Aorta (tissue), 5 donors: ENCODE results near the gene ZDHHC11B. TPM values are rescaled to one million over a fixed set of nuclear protein-coding genes. Genes with fewer than 3 reads are reported as not detected.
"Not testable (repeated sequence)": the region's sequence is repeated elsewhere in the genome, so short reads cannot be mapped to it uniquely, and the experiment has no call there.

Experiments used
- ATAC-seq: fragments of 200-7000 bp; cut with Tn5 transposase; one replicate; pipeline ENCODE4 v1.9.1; 2022; ENCODE audit warnings: moderate library complexity; ENCODE audit not compliant: low FRiP score
- DNase-seq, 2 donors: peaks; one replicate each; pipeline ENCODE4 v3.0.0-alpha.2; 2020
- H3K27ac ChIP-seq, 2 donors: one replicate each; pipeline ENCODE4 v1.5.1; 2013; ENCODE audit warnings: low read length in 2 of 2, mild to moderate bottlenecking in 2 of 2, moderate library complexity in 2 of 2, control low read depth in 1 of 2, inconsistent platforms in 1 of 2, low read depth in 1 of 2
- H3K27me3 ChIP-seq, 2 donors: one replicate each; pipeline ENCODE4 v1.6.1; 2013; ENCODE audit warnings: control low read depth in 1 of 2, low read length in 1 of 2, mild to moderate bottlenecking in 1 of 2, moderate library complexity in 1 of 2; ENCODE audit not compliant: insufficient read depth in 2 of 2, control insufficient read depth in 1 of 2
- H3K36me3 ChIP-seq, 2 donors: one replicate each; pipeline ENCODE4 v1.6.1; 2013; ENCODE audit warnings: control low read depth in 1 of 2, low read length in 1 of 2, mild to moderate bottlenecking in 1 of 2; ENCODE audit not compliant: insufficient read depth in 2 of 2, control insufficient read depth in 1 of 2
- H3K4me1 ChIP-seq, 2 donors: one replicate each; pipeline ENCODE4 v1.6.1; 2013; ENCODE audit warnings: low read length in 2 of 2, control low read depth in 1 of 2, mild to moderate bottlenecking in 1 of 2, moderate library complexity in 1 of 2; ENCODE audit not compliant: insufficient read depth in 2 of 2, control insufficient read depth in 1 of 2
- H3K4me3 ChIP-seq, 2 donors: one replicate each; pipeline ENCODE4 v1.5.1; 2013; ENCODE audit warnings: low read length in 2 of 2, control low read depth in 1 of 2, mild to moderate bottlenecking in 1 of 2
- H3K9me3 ChIP-seq: one replicate; pipeline ENCODE4 v1.6.1; 2013; ENCODE audit warnings: mild to moderate bottlenecking, low read length; ENCODE audit not compliant: control insufficient read depth
- WGBS, 2 donors: extraction: QIAGEN DNeasy Blood & Tissue Kit; methylation state at CpG; one replicate each; pipeline ENCODE4 v1.1.7; 2013; 5-methylcytosine and 5-hydroxymethylcytosine counted together
- intact Hi-C, 2 donors: fragments of 100-400 bp; cut with DNase I; formaldehyde crosslinking; loops; one replicate each; pipeline versions ENCODE4 v1.14.2 to v1.15.0; 2022
- polyA plus RNA-seq, 2 donors: library from polyadenylated mRNA; stranded (reverse); fragments of 200-250 nt; gene quantifications; one replicate each; pipeline ENCODE4 v1.2.3, GENCODE V29; 2013
- total RNA-seq, 2 donors: library from RNA; stranded (reverse); fragmentation: NEBNext Ultra II Directional; extraction: Animal tissue kit (Norgen Biotek cat#: 25700); gene quantifications; one replicate each; pipeline ENCODE4 v1.2.1, GENCODE V29; 2021
- donor health status: healthy with polysubstance abuse.
- donor health status: Bipolar disorder and iron deficiency.
- donor health status: DM: no; HTN: no; CAD: no.
- donor health status: DM: no; HTN: no; CAD: no.
- donor health status: DM: yes; HTN: yes; CAD: no.

The ZDHHC11B gene
- total and polyA plus RNA-seq, 4 donors: 2.0 to 17.7 (median 5.2) TPM

DNA sequence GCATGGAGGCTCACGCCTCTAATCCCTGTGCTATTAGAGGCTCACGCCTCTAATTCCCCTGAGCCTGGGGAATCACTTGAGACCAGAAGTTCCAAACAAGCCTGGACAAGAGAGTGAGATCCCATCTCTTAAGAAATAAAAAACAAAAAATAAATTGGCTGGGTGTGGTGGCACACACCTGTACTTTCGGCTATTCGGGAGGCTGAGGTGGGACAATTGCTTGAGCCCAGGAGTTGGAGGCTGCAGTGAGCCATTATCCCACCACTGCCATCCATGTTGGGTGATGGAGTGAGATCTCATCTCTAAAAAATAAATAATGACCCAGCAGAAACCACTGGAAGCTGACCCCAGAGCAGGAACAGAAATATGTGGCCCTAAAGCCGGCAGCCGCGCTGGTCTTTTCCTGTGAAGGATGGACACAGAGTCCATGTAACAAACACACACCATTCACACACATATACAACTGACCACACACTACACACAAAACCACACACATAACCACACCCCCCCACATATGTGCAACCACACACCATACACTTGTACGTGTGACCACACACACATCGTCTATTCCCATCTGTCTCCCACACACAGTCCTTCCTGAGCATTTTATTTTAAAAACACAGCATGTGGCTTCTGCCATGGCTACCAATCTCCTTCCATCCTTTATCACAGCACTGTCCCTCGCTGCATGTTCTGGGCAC lies 51.6 kb downstream of the ZDHHC11B start:
- H3K4me1 ChIP-seq, H3K9me3 ChIP-seq, H3K27ac ChIP-seq, intact Hi-C loops, H3K4me3 ChIP-seq, H3K36me3 ChIP-seq, ATAC-seq, H3K27me3 ChIP-seq: not testable (repeated sequence)
- 83 to 96% methylated on average over 7 to 10 of the region's 10 CpGs for WGBS, 2 donors
- peak in 1 of 2 donors; percentile 74 for DNase-seq

DNA sequence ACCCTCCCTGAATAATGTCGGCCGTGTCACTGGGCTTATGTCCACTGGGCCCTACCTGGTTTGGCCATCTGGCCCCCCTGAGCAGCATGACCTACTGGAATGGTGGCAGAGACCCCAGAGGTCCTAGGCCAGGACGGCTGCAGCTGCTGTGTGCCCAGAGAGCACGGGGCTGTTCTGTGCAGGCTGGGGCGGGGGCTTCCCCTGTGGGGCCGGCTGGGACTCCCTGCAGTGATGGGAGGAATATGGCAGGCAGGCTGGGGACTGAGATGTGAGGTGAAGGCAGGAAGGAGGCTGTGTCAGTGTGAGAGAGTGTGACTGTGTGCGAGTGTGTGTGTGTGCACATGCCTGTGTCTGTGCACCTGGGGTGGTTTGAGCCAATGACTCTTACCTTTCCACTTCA lies 55.3 kb downstream of the ZDHHC11B start:
- H3K36me3 ChIP-seq, H3K27ac ChIP-seq, intact Hi-C loops, H3K27me3 ChIP-seq, H3K9me3 ChIP-seq, ATAC-seq, H3K4me3 ChIP-seq, H3K4me1 ChIP-seq: not testable (repeated sequence)
- 74 to 89% methylated on average over 5 of the region's 7 CpGs for WGBS, 2 donors
- DNase-seq: peak in 1 of 2 donors; percentile 81

DNA sequence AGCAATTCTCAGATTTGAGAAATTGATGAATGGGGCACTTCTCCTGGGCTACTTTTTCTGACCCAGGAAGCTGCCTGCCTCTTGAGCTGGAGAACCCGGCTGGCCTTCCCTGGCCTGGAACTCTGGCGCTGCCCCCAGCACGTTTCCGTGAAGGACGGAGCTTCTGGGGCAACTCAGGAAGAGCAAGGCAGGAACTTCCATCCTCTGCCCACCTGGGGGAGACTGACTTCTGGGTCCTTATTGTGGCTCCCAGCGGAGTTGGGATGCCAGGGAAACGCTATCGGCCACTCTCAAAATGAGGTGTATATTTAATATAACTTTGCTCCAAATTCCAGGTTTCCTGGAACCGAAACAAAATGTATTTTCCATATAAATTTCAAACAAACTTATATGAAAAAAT lies 57.4 kb downstream of the ZDHHC11B start:
- WGBS, 2 donors: 47 to 67% methylated on average over 4 to 8 of the region's 9 CpGs
- H3K4me1 ChIP-seq, H3K9me3 ChIP-seq, DNase-seq, intact Hi-C loops, H3K4me3 ChIP-seq, H3K27ac ChIP-seq, H3K36me3 ChIP-seq, ATAC-seq, H3K27me3 ChIP-seq: not testable (repeated sequence)

DNA sequence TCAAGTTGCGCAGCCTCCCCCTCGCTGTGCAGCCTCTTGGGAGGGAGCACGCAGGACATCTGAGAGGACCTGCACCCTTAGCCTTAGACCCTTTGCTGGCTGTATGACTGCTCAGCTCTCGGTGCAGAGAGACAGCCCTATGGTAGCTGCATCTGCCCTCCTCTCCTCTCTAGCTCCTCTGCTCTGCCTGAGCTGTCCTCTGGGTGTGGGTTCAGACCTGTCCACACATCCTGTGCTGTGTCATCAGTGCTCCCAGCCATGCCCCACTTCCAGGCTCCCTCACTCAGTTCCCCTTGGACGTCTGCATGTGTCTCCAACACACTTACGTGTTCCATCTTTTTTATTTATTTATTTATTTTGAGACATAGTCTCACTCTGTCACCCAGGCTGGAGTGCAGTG lies 60.7 kb downstream of the ZDHHC11B start:
- WGBS, 2 donors: 66 to 80% methylated on average over 2 of the region's 6 CpGs
- H3K9me3 ChIP-seq, H3K27ac ChIP-seq, ATAC-seq, intact Hi-C loops, H3K36me3 ChIP-seq, H3K27me3 ChIP-seq, H3K4me1 ChIP-seq, DNase-seq, H3K4me3 ChIP-seq: not testable (repeated sequence)

DNA sequence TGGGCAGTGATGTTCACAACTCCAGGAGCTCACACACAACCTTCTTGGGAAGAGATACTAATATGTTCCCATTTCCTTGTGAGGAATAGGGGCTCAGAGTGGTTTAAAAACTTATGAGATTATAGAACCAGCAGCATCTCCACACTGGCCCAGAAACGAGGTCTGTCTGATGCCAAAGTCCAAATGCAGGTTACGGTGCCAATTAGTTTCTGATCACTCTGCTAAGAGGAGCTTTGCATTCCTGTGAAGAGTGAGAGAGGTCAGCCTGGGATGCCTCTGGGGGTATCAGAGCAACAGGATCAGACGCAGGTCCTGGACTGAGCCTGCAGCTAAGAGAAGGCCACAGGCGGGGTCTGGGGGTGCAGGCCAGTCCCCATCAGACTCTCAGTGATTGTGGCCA lies 61.2 kb downstream of the ZDHHC11B start:
- intact Hi-C loops, H3K9me3 ChIP-seq, H3K36me3 ChIP-seq, DNase-seq, ATAC-seq, H3K27me3 ChIP-seq, H3K4me3 ChIP-seq, H3K4me1 ChIP-seq, H3K27ac ChIP-seq: not testable (repeated sequence)
- 43 to 83% methylated on average over 1 of the region's 4 CpGs for WGBS, 2 donors

DNA sequence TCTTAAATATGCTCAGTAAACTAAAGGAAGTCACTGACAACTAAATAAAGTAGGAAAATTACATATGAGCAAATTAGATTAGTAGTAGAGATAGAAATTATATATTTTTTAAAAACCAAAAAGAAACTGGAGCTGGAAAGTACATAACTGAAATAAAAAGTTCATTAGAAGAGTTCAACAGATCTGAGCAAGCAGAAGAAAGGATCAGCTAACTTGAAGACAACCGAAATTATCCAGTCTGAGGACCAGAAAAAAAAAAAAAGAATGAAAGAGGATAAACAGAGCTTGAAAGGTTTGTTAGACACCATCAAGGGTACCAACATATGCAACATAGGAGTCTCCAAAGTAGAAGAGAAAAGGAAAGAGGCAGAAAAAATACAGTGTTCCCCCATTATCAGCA lies 65.2 kb downstream of the ZDHHC11B start:
- H3K27me3 ChIP-seq, intact Hi-C loops, H3K9me3 ChIP-seq, H3K4me1 ChIP-seq, H3K36me3 ChIP-seq, H3K27ac ChIP-seq, H3K4me3 ChIP-seq, DNase-seq, ATAC-seq: not testable (repeated sequence)
- 77 to 92% methylated on average over 1 of the region's 1 CpG for WGBS, 2 donors

DNA sequence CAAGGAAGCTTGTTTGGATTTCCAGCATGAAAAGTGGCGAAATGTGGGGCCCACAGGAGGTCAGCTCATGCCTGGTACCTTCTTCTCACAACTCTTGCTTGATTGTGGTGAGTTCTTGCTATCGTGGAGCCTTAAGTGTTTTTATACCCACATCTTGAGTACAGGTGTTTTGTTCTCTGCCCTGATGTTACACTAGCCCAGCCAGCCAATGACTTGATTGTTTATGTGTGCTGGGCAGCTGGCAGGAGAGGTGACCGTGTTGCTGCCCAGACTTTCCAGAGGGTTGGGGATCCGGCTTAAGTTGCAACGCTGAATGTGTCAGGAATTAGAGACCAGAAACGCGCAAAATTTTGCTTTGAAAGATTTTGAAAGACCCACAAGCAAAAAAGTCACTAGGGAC lies 67.4 kb downstream of the ZDHHC11B start:
- Histone ChIP-seq H3K9me3 (peaks cover 1% of the 10 kb centered on the region), H3K27ac (no peak overlapping the region), H3K4me3 (no peak overlapping the region), H3K27me3 (no peaks in the 10 kb centered on the region), H3K36me3 (no peaks in the 10 kb centered on the region), H3K4me1 (no peaks in the 10 kb centered on the region)
- WGBS, 2 donors: 60 to 78% methylated on average over 7 of the region's 7 CpGs
- intact Hi-C loops: no loop called here
- no peak for DNase-seq
- ATAC-seq: no peak

DNA sequence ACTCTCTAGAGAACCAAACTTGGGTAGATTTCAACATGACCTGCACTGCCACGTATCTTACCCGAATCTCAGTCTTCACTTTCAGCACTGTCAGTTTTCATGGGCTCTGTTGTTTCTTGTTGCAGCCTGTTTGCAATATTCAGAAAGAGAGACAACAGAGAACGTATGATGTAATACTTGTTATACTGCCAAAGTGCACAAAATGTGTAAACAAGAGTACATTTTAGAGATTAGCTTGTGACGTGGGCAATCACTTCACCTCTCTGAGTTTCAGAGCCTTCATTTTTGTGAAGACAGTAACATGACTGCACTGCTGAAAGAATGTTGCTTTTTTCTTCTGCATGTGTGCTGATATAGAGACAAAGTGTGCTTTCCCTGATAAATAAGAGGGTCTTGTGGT lies 67.8 kb downstream of the ZDHHC11B start:
- H3K36me3 ChIP-seq, H3K9me3 ChIP-seq, H3K27ac ChIP-seq, DNase-seq, ATAC-seq, intact Hi-C loops, H3K4me3 ChIP-seq, H3K4me1 ChIP-seq, H3K27me3 ChIP-seq: not testable (repeated sequence)
- WGBS, 2 donors: 54 to 74% methylated on average over 4 of the region's 4 CpGs

DNA sequence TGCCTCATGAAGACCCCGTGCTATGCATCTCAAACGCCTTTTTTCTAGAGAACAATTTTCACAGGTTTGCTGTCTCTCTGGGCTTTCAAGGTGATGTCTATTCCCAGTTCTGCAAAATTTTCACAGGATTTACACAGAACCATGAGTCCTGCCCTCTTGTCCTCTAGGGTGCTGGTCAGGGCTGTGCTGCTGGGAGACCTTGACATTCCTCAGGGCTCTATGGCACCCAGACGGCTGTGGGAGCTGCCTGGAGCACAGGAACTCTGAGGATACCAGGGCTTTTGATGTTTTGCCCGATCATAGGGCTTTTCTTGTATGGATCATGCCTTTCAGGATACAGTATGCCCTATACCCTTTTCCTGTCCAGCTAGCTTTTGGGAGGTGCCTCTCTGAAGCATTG lies 68.9 kb downstream of the ZDHHC11B start:
- H3K4me3 ChIP-seq, intact Hi-C loops, H3K27ac ChIP-seq, H3K9me3 ChIP-seq, H3K36me3 ChIP-seq, H3K27me3 ChIP-seq, H3K4me1 ChIP-seq, ATAC-seq: not testable (repeated sequence)
- DNase-seq: peak in 1 of 2 donors; percentile 70
- WGBS, 2 donors: 79 to 93% methylated on average over 4 of the region's 4 CpGs
